ENCODE measurements around the gene KRTAP3-3. TPM values are rescaled to one million over a fixed set of nuclear protein-coding genes. Genes with fewer than 3 reads are reported as not detected.

Gene KRTAP3-3
- total and polyA plus RNA-seq, 5 donors from 2014 or later = not detected

- peaks cover 4% of the 10 kb centered on the region for H3K27me3 ChIP-seq (ENCODE audit: control insufficient read depth, insufficient read depth, low read length)
- Mint-ChIP-seq H3K27ac (no peak within 1 kb of the TSS), H3K27me3 (peaks cover 39% of the 10 kb centered on the region), H3K36me3 (no peaks in the 10 kb centered on the region), H3K4me3 (no peak within 1 kb of the TSS), H3K9me3 (peaks cover 0 to 1% (median 0%) of the 10 kb centered on the region in 7 donors), H3K4me1 (peaks cover 0 to 3% (median 0%) of the 10 kb centered on the region in 4 donors)
- no peak for DNase-seq
- no peaks in the 10 kb centered on the region for H3K36me3 ChIP-seq (ENCODE audit: control insufficient read depth, insufficient read depth, low read length)
- ATAC-seq (ENCODE audit: low read depth in 2 of 2) = no peak
- no peak within 1 kb of the TSS for H3K27ac ChIP-seq (ENCODE audit: insufficient read depth, low read length, poor library complexity, severe bottlenecking)
- H3K4me1 ChIP-seq (ENCODE audit: control insufficient read depth, insufficient read depth, low read length, poor library complexity, severe bottlenecking) = no peaks in the 10 kb centered on the region
- H3K9me3 ChIP-seq (ENCODE audit: control insufficient read depth in 2 of 2, low read length in 2 of 2) = no peaks in the 10 kb centered on the region
- H3K4me3 ChIP-seq (ENCODE audit: low read depth, low read length) = no peak within 1 kb of the TSS
These were observed 27.1 kb downstream of the KRTAP3-3 start, which contains the start of gene KRT39 for GRCh38 chr17:40966848-40967247. KRT39 (minus strand) TSS chr17:40966948; CDS start chr17:40966856, 92 bp downstream.

DNA sequence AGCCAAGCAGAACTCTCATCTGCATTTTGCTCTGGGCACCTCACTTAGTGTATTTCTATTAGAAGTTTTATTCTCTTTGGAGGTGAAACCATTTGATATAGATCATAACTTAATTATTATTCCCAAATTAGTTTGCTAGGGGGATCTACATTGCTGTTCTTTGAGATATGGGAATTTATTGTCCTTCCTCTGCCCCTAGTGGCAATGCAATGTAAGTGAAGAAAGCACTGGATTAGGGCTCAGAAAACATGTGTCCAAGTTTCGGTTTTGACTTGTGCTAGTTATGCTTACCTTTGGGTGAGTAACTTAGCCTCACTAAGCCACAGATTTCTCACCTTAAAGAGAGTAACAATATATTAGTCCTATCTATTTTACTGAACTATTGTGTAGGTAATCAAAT is 30.1 kb downstream of the KRTAP3-3 start:
- DNase-seq (peak in 2 of 3 donors; percentile 6 to 29), ATAC-seq (ENCODE audit: low read depth in 2 of 2) (no peak)
- Histone ChIP-seq H3K27me3 (ENCODE audit: control insufficient read depth, insufficient read depth, low read length) (peaks cover 11% of the 10 kb centered on the region), H3K27ac (ENCODE audit: insufficient read depth, low read length, poor library complexity, severe bottlenecking) (no peak overlapping the region), H3K36me3 (ENCODE audit: control insufficient read depth, insufficient read depth, low read length) (no peaks in the 10 kb centered on the region), H3K9me3 (ENCODE audit: control insufficient read depth in 2 of 2, low read length in 2 of 2) (no peaks in the 10 kb centered on the region), H3K4me3 (ENCODE audit: low read depth, low read length) (no peak overlapping the region), H3K4me1 (ENCODE audit: control insufficient read depth, insufficient read depth, low read length, poor library complexity, severe bottlenecking) (no peaks in the 10 kb centered on the region)
- H3K36me3 Mint-ChIP-seq = no peaks in the 10 kb centered on the region
- H3K9me3 Mint-ChIP-seq = no peaks in the 10 kb centered on the region
- no peak overlapping the region for H3K27ac Mint-ChIP-seq
- H3K27me3 Mint-ChIP-seq = peaks cover 44% of the 10 kb centered on the region
- peaks cover 0 to 3% (median 0%) of the 10 kb centered on the region in 4 donors for H3K4me1 Mint-ChIP-seq
- no peak overlapping the region for H3K4me3 Mint-ChIP-seq

GRCh38 chr17:40962059-40962561 is 31.9 kb downstream of the KRTAP3-3 start:
- H3K4me3 ChIP-seq (ENCODE audit: low read depth, low read length) = no peak overlapping the region
- Mint-ChIP-seq H3K4me3 (no peak overlapping the region), H3K27me3 (peaks cover 37% of the 10 kb centered on the region)

DNA sequence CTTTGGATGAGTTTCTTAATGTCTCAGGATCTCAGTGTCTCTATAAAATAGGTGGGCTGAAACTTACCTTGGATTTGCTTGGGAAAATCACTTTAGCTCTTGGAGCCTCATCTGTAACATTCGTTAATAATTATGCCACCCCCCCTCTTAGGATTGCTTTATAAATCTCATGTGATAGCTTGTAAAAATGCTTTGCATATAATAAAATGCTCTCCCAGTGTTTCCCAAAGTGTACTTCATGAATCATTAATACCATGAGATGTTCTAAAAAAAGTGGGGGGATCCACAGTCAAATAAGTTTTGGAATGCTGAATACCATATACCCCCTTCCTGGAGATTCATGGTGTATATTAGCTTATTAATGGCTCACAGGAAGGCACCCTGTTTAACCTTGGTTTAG is 32.4 kb downstream of the KRTAP3-3 start:
- Mint-ChIP-seq H3K9me3 (peaks cover 0 to 2% (median 0%) of the 10 kb centered on the region in 7 donors), H3K4me3 (no peak overlapping the region), H3K27me3 (peaks cover 33% of the 10 kb centered on the region), H3K36me3 (no peaks in the 10 kb centered on the region), H3K27ac (no peak overlapping the region), H3K4me1 (peaks cover 0 to 3% (median 0%) of the 10 kb centered on the region in 4 donors)
- Histone ChIP-seq H3K4me1 (ENCODE audit: control insufficient read depth, insufficient read depth, low read length, poor library complexity, severe bottlenecking) (no peaks in the 10 kb centered on the region), H3K27ac (ENCODE audit: insufficient read depth, low read length, poor library complexity, severe bottlenecking) (no peak overlapping the region), H3K36me3 (ENCODE audit: control insufficient read depth, insufficient read depth, low read length) (no peaks in the 10 kb centered on the region), H3K27me3 (ENCODE audit: control insufficient read depth, insufficient read depth, low read length) (peaks cover 11% of the 10 kb centered on the region), H3K4me3 (ENCODE audit: low read depth, low read length) (no peak overlapping the region), H3K9me3 (ENCODE audit: control insufficient read depth in 2 of 2, low read length in 2 of 2) (no peaks in the 10 kb centered on the region)
- no peak for DNase-seq
- no peak for ATAC-seq (ENCODE audit: low read depth in 2 of 2)

More at GRCh38 chr17:40962059-40962561, 31.9 kb downstream of the KRTAP3-3 start:
- H3K27ac Mint-ChIP-seq = no peak overlapping the region
- H3K4me1 ChIP-seq (ENCODE audit: control insufficient read depth, insufficient read depth, low read length, poor library complexity, severe bottlenecking) = no peaks in the 10 kb centered on the region
- peaks cover 11% of the 10 kb centered on the region for H3K27me3 ChIP-seq (ENCODE audit: control insufficient read depth, insufficient read depth, low read length)
- H3K27ac ChIP-seq (ENCODE audit: insufficient read depth, low read length, poor library complexity, severe bottlenecking) = no peak overlapping the region
- H3K9me3 ChIP-seq (ENCODE audit: control insufficient read depth in 2 of 2, low read length in 2 of 2) = no peaks in the 10 kb centered on the region
- H3K36me3 ChIP-seq (ENCODE audit: control insufficient read depth, insufficient read depth, low read length) = no peaks in the 10 kb centered on the region
- no peaks in the 10 kb centered on the region for H3K36me3 Mint-ChIP-seq
- peaks cover 0 to 2% (median 0%) of the 10 kb centered on the region in 7 donors for H3K9me3 Mint-ChIP-seq
- peaks cover 0 to 3% (median 0%) of the 10 kb centered on the region in 4 donors for H3K4me1 Mint-ChIP-seq
- no peak for DNase-seq
- ATAC-seq (ENCODE audit: low read depth in 2 of 2) = no peak

DNA sequence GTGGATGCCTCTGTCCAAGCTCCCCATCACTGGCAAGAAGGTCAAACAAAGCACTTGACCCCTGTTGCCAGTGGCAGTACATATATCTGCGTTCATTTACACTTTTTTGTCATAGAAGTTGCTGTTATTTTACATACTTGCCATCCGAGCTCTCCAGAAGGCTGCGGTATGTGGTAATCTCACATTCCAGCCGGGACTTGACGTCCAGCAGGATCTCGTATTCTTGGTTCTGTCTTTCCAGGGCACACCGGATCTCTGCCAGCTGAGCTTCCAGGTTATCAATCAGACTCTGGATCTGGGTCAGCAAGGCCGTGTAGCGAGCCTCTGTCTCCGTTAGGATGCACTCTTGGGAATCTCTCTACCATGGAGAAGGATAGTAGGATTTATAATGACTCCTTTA is 33.8 kb downstream of the KRTAP3-3 start:
- H3K36me3 ChIP-seq (ENCODE audit: control insufficient read depth, insufficient read depth, low read length) = no peaks in the 10 kb centered on the region
- Mint-ChIP-seq H3K9me3 (peaks cover 0 to 2% (median 0%) of the 10 kb centered on the region in 7 donors), H3K27ac (no peak overlapping the region), H3K27me3 (peaks cover 30% of the 10 kb centered on the region), H3K4me1 (peaks cover 0 to 3% (median 0%) of the 10 kb centered on the region in 4 donors), H3K4me3 (no peak overlapping the region), H3K36me3 (no peaks in the 10 kb centered on the region)
- no peak overlapping the region for H3K4me3 ChIP-seq (ENCODE audit: low read depth, low read length)
- DNase-seq (no peak), ATAC-seq (ENCODE audit: low read depth in 2 of 2) (no peak)
- H3K27ac ChIP-seq (ENCODE audit: insufficient read depth, low read length, poor library complexity, severe bottlenecking) = no peak overlapping the region
- no peaks in the 10 kb centered on the region for H3K9me3 ChIP-seq (ENCODE audit: control insufficient read depth in 2 of 2, low read length in 2 of 2)
- H3K4me1 ChIP-seq (ENCODE audit: control insufficient read depth, insufficient read depth, low read length, poor library complexity, severe bottlenecking) = no peaks in the 10 kb centered on the region
- H3K27me3 ChIP-seq (ENCODE audit: control insufficient read depth, insufficient read depth, low read length) = peaks cover 11% of the 10 kb centered on the region

DNA sequence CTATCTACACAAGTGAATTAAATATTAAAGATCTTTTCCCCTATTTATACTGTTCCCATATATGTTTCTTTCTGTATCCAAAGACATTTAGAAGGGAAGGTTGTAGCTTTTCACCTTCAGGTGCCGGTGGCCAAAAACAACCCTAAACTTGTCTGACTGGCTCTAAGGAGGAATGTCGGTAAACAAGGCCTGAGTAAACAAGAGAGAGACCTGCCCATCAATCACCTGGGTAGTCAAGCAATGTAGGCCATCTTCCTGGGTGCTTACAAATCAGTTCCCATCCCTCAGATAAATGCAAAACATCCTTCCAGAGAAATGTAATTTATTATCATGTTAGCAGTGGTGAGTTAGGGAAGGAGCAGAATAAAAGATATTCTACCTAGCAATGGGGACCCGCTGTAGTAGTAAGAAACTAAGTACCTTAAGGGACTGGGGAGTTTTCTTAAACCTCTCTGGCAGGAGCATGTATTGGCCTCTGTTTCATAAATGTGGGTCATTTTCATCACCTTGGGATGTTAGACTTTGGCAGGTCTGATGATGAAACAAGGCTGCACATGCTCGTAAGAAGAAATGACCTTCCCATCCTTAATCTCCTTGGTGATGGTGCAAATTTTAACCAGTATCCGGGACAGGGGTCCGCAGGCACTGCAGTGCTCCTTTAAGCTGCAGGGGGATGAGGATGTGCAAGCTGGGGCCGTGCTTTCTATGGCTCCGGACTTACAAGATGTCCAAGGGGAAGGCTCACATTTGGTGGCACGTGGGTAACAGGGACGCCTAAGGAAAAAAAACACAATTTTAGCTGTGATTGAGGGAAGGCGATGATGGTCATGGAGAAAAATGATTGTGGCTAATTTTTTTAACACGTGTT is 35.6 kb downstream of the KRTAP3-3 start:
- Histone ChIP-seq H3K4me3 (ENCODE audit: low read depth, low read length) (no peak overlapping the region), H3K4me1 (ENCODE audit: control insufficient read depth, insufficient read depth, low read length, poor library complexity, severe bottlenecking) (no peaks in the 10 kb centered on the region), H3K36me3 (ENCODE audit: control insufficient read depth, insufficient read depth, low read length) (no peaks in the 10 kb centered on the region), H3K9me3 (ENCODE audit: control insufficient read depth in 2 of 2, low read length in 2 of 2) (no peaks in the 10 kb centered on the region), H3K27ac (ENCODE audit: insufficient read depth, low read length, poor library complexity, severe bottlenecking) (no peak overlapping the region), H3K27me3 (ENCODE audit: control insufficient read depth, insufficient read depth, low read length) (peaks cover 23% of the 10 kb centered on the region)
- Mint-ChIP-seq H3K4me1 (no peaks in the 10 kb centered on the region), H3K27ac (no peak overlapping the region), H3K9me3 (peaks cover 0 to 2% (median 0%) of the 10 kb centered on the region in 7 donors), H3K4me3 (no peak overlapping the region), H3K27me3 (peaks cover 23% of the 10 kb centered on the region), H3K36me3 (no peaks in the 10 kb centered on the region)
- no peak for DNase-seq
- ATAC-seq (ENCODE audit: low read depth in 2 of 2) = no peak

DNA sequence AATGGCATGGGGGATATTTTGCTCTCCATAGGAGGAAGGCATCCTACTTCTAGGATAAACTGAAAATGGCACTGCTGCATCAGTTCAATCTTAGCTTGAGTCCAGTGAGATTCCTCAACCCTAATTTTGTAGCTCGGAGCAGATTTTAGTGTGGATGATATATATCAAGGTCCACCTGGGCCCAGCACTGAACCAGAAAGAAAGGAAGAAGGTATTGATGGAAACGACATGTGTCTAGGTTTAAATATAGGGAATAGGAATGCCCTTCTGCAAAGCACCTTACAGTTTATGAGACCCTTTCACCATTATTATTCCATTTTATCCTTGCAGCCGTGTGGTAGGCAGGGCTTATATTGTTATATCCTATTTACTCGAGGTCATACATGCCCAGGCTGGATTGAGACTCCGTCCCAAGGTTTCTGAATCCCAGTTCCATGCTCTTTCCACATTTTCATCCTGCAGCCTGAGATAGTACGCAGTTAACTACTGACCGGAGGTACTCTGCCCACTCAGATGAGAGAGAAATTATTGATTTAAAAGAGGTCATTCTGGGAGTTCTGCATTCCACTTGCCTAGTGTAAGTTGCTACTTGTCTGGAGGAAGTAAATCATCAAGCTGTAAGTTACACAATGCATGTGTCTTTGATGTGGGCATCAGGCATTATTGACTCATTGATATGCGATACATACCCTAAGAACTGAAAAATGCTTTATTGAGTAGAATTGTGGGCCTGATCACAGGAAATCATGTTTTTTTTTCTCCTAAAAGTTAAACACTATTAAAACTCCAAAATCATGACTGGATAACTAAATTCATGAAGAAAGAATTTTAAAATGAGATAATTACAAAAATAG is 37.3 kb downstream of the KRTAP3-3 start:
- no peaks in the 10 kb centered on the region for H3K4me1 Mint-ChIP-seq
- Histone ChIP-seq H3K36me3 (ENCODE audit: control insufficient read depth, insufficient read depth, low read length) (no peaks in the 10 kb centered on the region), H3K27ac (ENCODE audit: insufficient read depth, low read length, poor library complexity, severe bottlenecking) (no peak overlapping the region), H3K9me3 (ENCODE audit: control insufficient read depth in 2 of 2, low read length in 2 of 2) (no peaks in the 10 kb centered on the region), H3K4me3 (ENCODE audit: low read depth, low read length) (no peak overlapping the region), H3K27me3 (ENCODE audit: control insufficient read depth, insufficient read depth, low read length) (peaks cover 25% of the 10 kb centered on the region), H3K4me1 (ENCODE audit: control insufficient read depth, insufficient read depth, low read length, poor library complexity, severe bottlenecking) (no peaks in the 10 kb centered on the region)
- peaks cover 0 to 2% (median 0%) of the 10 kb centered on the region in 7 donors for H3K9me3 Mint-ChIP-seq
- H3K27ac Mint-ChIP-seq = no peak overlapping the region
- H3K36me3 Mint-ChIP-seq = no peaks in the 10 kb centered on the region
- ATAC-seq (ENCODE audit: low read depth in 2 of 2) = no peak
- DNase-seq = no peak
- H3K27me3 Mint-ChIP-seq = peaks cover 23% of the 10 kb centered on the region
- H3K4me3 Mint-ChIP-seq = no peak overlapping the region
